Subcutaneous adipose tissue (tissue), 4 donors: ENCODE results near the gene DDX49. TPM values are rescaled to one million over a fixed set of nuclear protein-coding genes. Genes with fewer than 3 reads are reported as not detected.

Experiments
- total RNA-seq, 4 donors: library from RNA; depleted of rRNA; stranded (reverse); fragments of >200 nt; gene quantifications; one replicate each; pipeline ENCODE4 v1.1.0, GENCODE V29; 2016
- TF ChIP-seq, protein P1 (sequence below): fragments of 450-650 bp; IDR thresholded peaks from one replicate; pipeline ENCODE4 v1.5.1; 2016; ENCODE audit warnings: low read depth, mild to moderate bottlenecking, control low read depth, antibody characterized with exemption, moderate library complexity

DDX49 gene
- total RNA-seq, 4 donors from 2014 or later = 17.0 to 38.2 (median 28.9) TPM

GRCh38 chr19:18933297-18933696, 13.8 kb downstream of the DDX49 start:
- TF ChIP-seq, protein P1, sequence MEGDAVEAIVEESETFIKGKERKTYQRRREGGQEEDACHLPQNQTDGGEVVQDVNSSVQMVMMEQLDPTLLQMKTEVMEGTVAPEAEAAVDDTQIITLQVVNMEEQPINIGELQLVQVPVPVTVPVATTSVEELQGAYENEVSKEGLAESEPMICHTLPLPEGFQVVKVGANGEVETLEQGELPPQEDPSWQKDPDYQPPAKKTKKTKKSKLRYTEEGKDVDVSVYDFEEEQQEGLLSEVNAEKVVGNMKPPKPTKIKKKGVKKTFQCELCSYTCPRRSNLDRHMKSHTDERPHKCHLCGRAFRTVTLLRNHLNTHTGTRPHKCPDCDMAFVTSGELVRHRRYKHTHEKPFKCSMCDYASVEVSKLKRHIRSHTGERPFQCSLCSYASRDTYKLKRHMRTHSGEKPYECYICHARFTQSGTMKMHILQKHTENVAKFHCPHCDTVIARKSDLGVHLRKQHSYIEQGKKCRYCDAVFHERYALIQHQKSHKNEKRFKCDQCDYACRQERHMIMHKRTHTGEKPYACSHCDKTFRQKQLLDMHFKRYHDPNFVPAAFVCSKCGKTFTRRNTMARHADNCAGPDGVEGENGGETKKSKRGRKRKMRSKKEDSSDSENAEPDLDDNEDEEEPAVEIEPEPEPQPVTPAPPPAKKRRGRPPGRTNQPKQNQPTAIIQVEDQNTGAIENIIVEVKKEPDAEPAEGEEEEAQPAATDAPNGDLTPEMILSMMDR = no peak

- TF ChIP-seq, protein P1 = no peak
Observed at GRCh38 chr19:18939163-18939562, 19.6 kb downstream of the DDX49 start.

GRCh38 chr19:18939922-18940768, 20.6 kb downstream of the DDX49 start:
- TF ChIP-seq, protein P1 = no peak

- TF ChIP-seq, protein P1 = no peak
Observed at GRCh38 chr19:18940769-18941627, 21.5 kb downstream of the DDX49 start, which contains the start of gene HOMER3. Gene HOMER3 (minus strand): TSS chr19:18941217. CDS start chr19:18938982, 2,235 bp downstream.

DNA sequence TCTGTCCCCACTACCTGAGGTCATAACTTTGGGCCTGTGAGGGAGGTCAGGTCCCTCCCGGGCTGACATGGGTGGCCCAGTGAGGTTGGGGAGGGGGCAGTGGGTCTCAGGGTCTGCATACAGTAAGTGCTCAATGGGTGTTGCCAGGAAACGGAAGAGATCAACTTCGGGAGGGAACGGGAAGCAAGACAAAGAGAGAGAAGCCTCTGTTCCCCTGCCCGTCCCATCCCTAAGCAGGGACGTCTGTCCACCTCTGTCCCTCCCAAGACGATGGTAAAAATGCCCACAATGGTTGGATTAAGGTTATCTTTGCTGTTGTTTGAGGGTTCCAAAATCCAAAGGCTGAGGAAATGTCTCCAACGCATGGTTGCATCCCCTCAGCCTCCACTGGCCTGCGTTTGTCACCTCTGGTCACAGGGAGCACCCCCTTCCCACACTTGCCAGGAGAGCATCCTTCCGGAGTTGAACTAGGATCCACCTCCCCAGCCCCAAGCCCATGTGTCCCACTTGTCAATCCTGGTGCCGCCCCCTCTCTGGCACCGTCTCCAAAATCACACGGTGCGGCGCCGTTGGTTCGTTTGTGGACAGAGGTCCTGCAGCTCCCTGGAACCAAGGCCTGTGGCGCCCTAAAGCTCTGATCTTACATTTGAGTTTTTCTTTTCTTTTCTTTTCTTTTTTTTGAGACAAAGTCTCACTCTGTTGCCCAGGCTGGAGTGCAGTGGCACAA, 22.3 kb downstream of the DDX49 start:
- TF ChIP-seq, protein P1 = no peak

GRCh38 chr19:18942692-18943091, 23.2 kb downstream of the DDX49 start:
- TF ChIP-seq, protein P1 = no peak
